CD14-positive monocyte (primary cell): ENCODE measurements around the gene GPR17. TPM values are rescaled to one million over a fixed set of nuclear protein-coding genes. Genes with fewer than 3 reads are reported as not detected.

Source experiments
- DNase-seq, 3 donors: peaks; one replicate each; pipeline ENCODE4 v3.0.0-alpha.2; 2011 to 2022
- H2AFZ ChIP-seq: 2 replicates; pipeline ENCODE4 v1.6.0; 2012; ENCODE audit warnings: mild to moderate bottlenecking, low read depth, low read length, inconsistent platforms; ENCODE audit not compliant: insufficient read depth, poor library complexity, severe bottlenecking
- H3K27ac ChIP-seq, 2 donors: 1 replicate in 1 of 2; 2 replicates in 1 of 2; pipeline ENCODE4 v1.5.1; 2012 to 2013; ENCODE audit warnings: low read length in 2 of 2, control low read depth in 1 of 2, inconsistent platforms in 1 of 2, low read depth in 1 of 2, mild to moderate bottlenecking in 1 of 2
- H3K27me3 ChIP-seq, 2 donors: one replicate each; pipeline versions ENCODE4 v1.6.0 to v1.6.1; 2011 to 2013; ENCODE audit warnings: low read length in 2 of 2; ENCODE audit not compliant: control insufficient read depth in 2 of 2, insufficient read depth in 2 of 2
- H3K36me3 ChIP-seq, 2 donors: replicated peaks in 1 of 2; 1 replicate in 1 of 2; 2 replicates in 1 of 2; pipeline versions ENCODE4 v1.5.1 to v1.6.1; 2012 to 2013; ENCODE audit warnings: low read length in 2 of 2, control low read depth in 1 of 2, inconsistent platforms in 1 of 2, mild to moderate bottlenecking in 1 of 2; ENCODE audit not compliant: insufficient read depth in 2 of 2, control insufficient read depth in 1 of 2
- H3K4me1 ChIP-seq, 2 donors: 1 replicate in 1 of 2; 2 replicates in 1 of 2; pipeline versions ENCODE4 v1.5.1 to v1.6.1; 2012 to 2013; ENCODE audit warnings: low read length in 2 of 2, control low read depth in 1 of 2, inconsistent platforms in 1 of 2, mild to moderate bottlenecking in 1 of 2, moderate library complexity in 1 of 2; ENCODE audit not compliant: insufficient read depth in 2 of 2, control insufficient read depth in 1 of 2
- H3K4me2 ChIP-seq: replicated peaks from 2 replicates; pipeline ENCODE3; 2012; ENCODE audit warnings: low read length, moderate library complexity, mild to moderate bottlenecking; ENCODE audit not compliant: poor library complexity, severe bottlenecking; ENCODE audit errors: extremely low read depth
- H3K4me3 ChIP-seq, 3 experiments: fragments of 200-600 bp in 1 of 3; sonication (generic) in 1 of 3; replicated peaks in 1 of 3; 1 replicate in 2 of 3; 2 replicates in 1 of 3; pipeline ENCODE4 v1.5.1; 2011 to 2013; ENCODE audit warnings: low read length in 3 of 3, mild to moderate bottlenecking in 3 of 3, control low read depth in 2 of 3, low read depth in 2 of 3, inconsistent platforms in 1 of 3, moderate library complexity in 1 of 3
- H3K79me2 ChIP-seq: 2 replicates; pipeline ENCODE4 v1.6.0; 2012; ENCODE audit warnings: mild to moderate bottlenecking, control low read depth, inconsistent platforms, low read length, moderate library complexity; ENCODE audit not compliant: insufficient read depth
- H3K9ac ChIP-seq: 2 replicates; pipeline ENCODE4 v1.6.0; 2017; ENCODE audit warnings: low read length, mild to moderate bottlenecking; ENCODE audit not compliant: insufficient read depth, poor library complexity, severe bottlenecking
- H3K9me3 ChIP-seq, 2 donors: replicated peaks in 1 of 2; 1 replicate in 1 of 2; 2 replicates in 1 of 2; pipeline versions ENCODE4 v1.5.1 to v1.6.1; 2012 to 2013; ENCODE audit warnings: low read length in 2 of 2, control low read depth in 1 of 2; ENCODE audit not compliant: control insufficient read depth in 1 of 2, insufficient read depth in 1 of 2
- H4K20me1 ChIP-seq: 2 replicates; pipeline ENCODE4 v1.6.0; 2012; ENCODE audit warnings: mild to moderate bottlenecking, low read length, control low read depth, moderate library complexity; ENCODE audit not compliant: insufficient read depth
- H3K27ac Mint-ChIP-seq, 7 donors: one replicate each; pipeline ENCODE4 v1.8.0; 2020; ENCODE audit warnings: mild to moderate bottlenecking in 7 of 7, mixed read lengths in 7 of 7, moderate library complexity in 6 of 7, inconsistent platforms in 2 of 7
- H3K27me3 Mint-ChIP-seq, 3 donors: one replicate each; pipeline ENCODE4 v1.8.0; 2021 to 2022; ENCODE audit warnings: low read depth in 3 of 3, mild to moderate bottlenecking in 3 of 3, mixed read lengths in 3 of 3, moderate library complexity in 3 of 3, inconsistent platforms in 1 of 3
- H3K36me3 Mint-ChIP-seq, 2 donors: one replicate each; pipeline ENCODE4 v1.8.0; 2020; ENCODE audit warnings: mixed read lengths in 2 of 2, inconsistent platforms in 1 of 2, mild to moderate bottlenecking in 1 of 2
- H3K4me1 Mint-ChIP-seq: one replicate; pipeline ENCODE4 v1.8.0; 2020; ENCODE audit warnings: mild to moderate bottlenecking, mixed read lengths
- H3K4me3 Mint-ChIP-seq, 2 donors: one replicate each; pipeline ENCODE4 v1.8.0; 2020; ENCODE audit warnings: mild to moderate bottlenecking in 2 of 2, mixed read lengths in 2 of 2, moderate library complexity in 1 of 2
- H3K9me3 Mint-ChIP-seq, 7 donors: one replicate each; pipeline ENCODE4 v1.8.0; 2020 to 2022; ENCODE audit warnings: mixed read lengths in 7 of 7, mild to moderate bottlenecking in 6 of 7, moderate library complexity in 6 of 7, inconsistent platforms in 2 of 7
- CTCF ChIP-seq: fragments of 200-600 bp; IDR thresholded peaks from one replicate; pipeline ENCODE4 v1.8.0; 2022; ENCODE audit warnings: antibody characterized with exemption, mild to moderate bottlenecking
- WGBS: methylation state at CpG from one replicate; pipeline ENCODE4 v1.1.5; 2013; ENCODE audit warnings: missing lambda C conversion rate; ENCODE audit not compliant: insufficient coverage; 5-methylcytosine and 5-hydroxymethylcytosine counted together
- intact Hi-C, 2 donors: fragments of 100-400 bp; cut with micrococcal nuclease; formaldehyde crosslinking; loops; one replicate each; pipeline versions ENCODE4 v1.15.0 to v1.15.1; 2023
- polyA minus RNA-seq: library from RNA; depleted of rRNA, polyadenylated mRNA; stranded (reverse); fragments of >200 nt; gene quantifications from 2 replicates; pipeline ENCODE4 v1.2.3, GENCODE V29; 2012
- polyA plus RNA-seq, 3 donors: library from polyadenylated mRNA; depleted of rRNA in 1 of 3; unstranded in 2 of 3; stranded (reverse) in 1 of 3; fragments of 300-500 nt in 2 of 3; fragments of >200 nt in 1 of 3; fragmentation: Illumina TruSeq in 2 of 3; gene quantifications; 1 replicate in 2 of 3; 2 replicates in 1 of 3; pipeline ENCODE4 v1.2.3, GENCODE V29; 2012 to 2021
- total RNA-seq, 12 experiments: library from RNA in 1 of 12; stranded (reverse) in 1 of 12; fragments of 120-200 nt in 1 of 12; gene quantifications; one replicate each; pipeline ENCODE4 v1.2.4 and lab custom pipeline; 2013 to 2026; ENCODE audit warnings: mixed read lengths in 6 of 12, inconsistent platforms in 1 of 12

The GPR17 gene
- not detected for total RNA-seq (2013)
- under 1 TPM in 1 of 3 donors, not detected in 2; 0.07 TPM for polyA plus RNA-seq
- polyA minus RNA-seq: 0.14 TPM in 1 of 2 replicates, not detected in the other
- 0 to 1.3 (median 0.17) reads per million in 11 experiments for total RNA-seq (lab: John Stamatoyannopoulos, UW)

GRCh38 chr2:127645395-127646291, at the start of gene GPR17:
GPR17 (plus strand) TSS chr2:127646153; CDS start chr2:127650736, 4,583 bp downstream.
- peak within 1 kb of the TSS; percentile 47 to 79 for H3K4me3 Mint-ChIP-seq
- H3K27me3 Mint-ChIP-seq: peaks cover 0 to 9% (median 3%) of the 10 kb centered on the region in 3 donors
- Histone ChIP-seq H3K27me3 (no peaks in the 10 kb centered on the region), H3K4me1 (peaks cover 24 to 34% of the 10 kb centered on the region in 2 donors), H3K79me2 (no peaks in the 10 kb centered on the region), H3K4me3 (no peak within 1 kb of the TSS), H3K9me3 (no peaks in the 10 kb centered on the region), H3K4me2 (peak within 1 kb of the TSS; percentile 10), H3K9ac (peak within 1 kb of the TSS; percentile 45), H2AFZ (peak within 1 kb of the TSS; percentile 77), H4K20me1 (no peaks in the 10 kb centered on the region), H3K36me3 (no peaks in the 10 kb centered on the region), H3K27ac (no peak within 1 kb of the TSS)
- H3K4me1 Mint-ChIP-seq: peaks cover 29% of the 10 kb centered on the region
- peak within 1 kb of the TSS in 5 of 7 donors; percentile 26 to 83 (median 58) for H3K27ac Mint-ChIP-seq
- DNase-seq: no peak
- TF ChIP-seq CTCF: no peak
- H3K9me3 Mint-ChIP-seq: no peaks in the 10 kb centered on the region
- WGBS: 94% methylated on average over 33 of the region's 37 CpGs
- H3K36me3 Mint-ChIP-seq: no peaks in the 10 kb centered on the region
- intact Hi-C loops: no loop called here

- Histone ChIP-seq H2AFZ (no peak overlapping the region), H3K27ac (no peak overlapping the region), H3K27me3 (no peaks in the 10 kb centered on the region), H3K4me1 (no peaks in the 10 kb centered on the region), H3K9me3 (no peaks in the 10 kb centered on the region), H3K4me3 (no peak overlapping the region), H3K36me3 (no peaks in the 10 kb centered on the region), H3K4me2 (no peak overlapping the region), H3K79me2 (no peaks in the 10 kb centered on the region), H4K20me1 (no peaks in the 10 kb centered on the region), H3K9ac (no peak overlapping the region)
- no peaks in the 10 kb centered on the region for H3K36me3 Mint-ChIP-seq
- 94% methylated on average over 9 of the region's 14 CpGs for WGBS
- DNase-seq: no peak
- H3K27ac Mint-ChIP-seq: no peak overlapping the region
- peaks cover 0 to 2% (median 0%) of the 10 kb centered on the region in 7 donors for H3K9me3 Mint-ChIP-seq
- H3K27me3 Mint-ChIP-seq: no peaks in the 10 kb centered on the region
- intact Hi-C loops: no loop called here
- H3K4me3 Mint-ChIP-seq: no peak overlapping the region
- H3K4me1 Mint-ChIP-seq: no peaks in the 10 kb centered on the region
- TF ChIP-seq CTCF: no peak
These were observed 49.5 kb upstream of the GPR17 start for GRCh38 chr2:127596311-127597045.
